ENCODE results near the gene L3MBTL3. TPM values are rescaled to one million over a fixed set of nuclear protein-coding genes. Genes with fewer than 3 reads are reported as not detected.

The L3MBTL3 gene
- 10 to 100 TPM; 15.4 to 25.6 TPM for total RNA-seq

DNA sequence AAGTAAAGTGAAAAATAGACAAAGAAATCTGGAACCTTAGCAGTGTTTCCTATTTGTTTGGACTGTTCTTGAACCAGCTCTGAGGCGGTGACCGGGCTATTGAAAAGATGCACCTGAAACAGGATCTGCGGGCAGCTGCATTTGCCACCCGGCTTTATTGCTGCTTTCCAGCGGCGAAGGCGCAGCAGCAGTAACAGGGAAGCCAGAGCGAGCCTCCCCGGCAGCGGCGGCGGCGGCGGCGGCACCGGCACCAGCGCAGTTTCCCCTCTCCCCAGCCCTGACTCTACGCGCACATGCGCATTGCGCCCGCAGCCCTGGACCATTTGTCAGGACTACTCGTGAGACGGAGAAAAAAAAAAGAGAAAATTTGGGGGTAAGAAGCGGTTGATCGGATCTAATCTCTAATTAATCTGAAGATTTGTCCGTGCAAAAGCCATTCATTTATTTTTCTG is at the start of gene L3MBTL3:
Gene L3MBTL3 (plus strand): TSS at position 290 of the 452 bp plus-strand sequence. CDS start 24,119 bp downstream, outside the sequence.
- CTCF ChIA-PET: interaction anchor here (0.9 to 1.2 kb wide), 2 partner anchors 11 to 420 kb away, joined by 4 to 5 read pairs; no protein-coding TSS in a partner anchor
- Mint-ChIP-seq H3K9me3 (ENCODE audit: low read depth) (no peaks in the 10 kb centered on the region), H3K4me3 (peak within 1 kb of the TSS; percentile 100), H3K27me3 (no peaks in the 10 kb centered on the region), H3K36me3 (peaks cover 13% of the 10 kb centered on the region), H3K27ac (peak within 1 kb of the TSS; percentile 99), H3K4me1 (peaks cover 22% of the 10 kb centered on the region)
- DNase-seq (peak; percentile 92), ATAC-seq (peak; percentile 80)

DNA sequence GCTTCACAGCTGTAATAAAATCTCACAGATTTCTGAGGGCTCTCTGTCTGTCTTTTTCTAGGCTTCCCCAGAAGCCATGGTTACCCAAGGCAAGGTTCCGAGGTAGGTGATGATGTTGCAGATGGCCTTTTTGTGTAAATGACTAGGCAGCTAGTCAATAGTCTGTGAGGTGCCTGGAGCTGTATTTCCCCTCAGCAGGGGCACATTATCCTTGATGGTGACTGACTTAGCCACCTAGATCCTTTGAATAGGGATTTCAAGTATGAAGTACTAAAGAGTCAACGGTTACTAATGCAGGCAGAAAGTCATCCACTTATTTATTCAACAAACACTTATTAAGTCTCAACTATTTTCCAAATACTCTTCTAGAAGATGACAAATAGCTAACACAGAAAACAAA is 49.3 kb upstream of the L3MBTL3 start:
- no peak overlapping the region for H3K27ac Mint-ChIP-seq
- no peak overlapping the region for H3K4me3 Mint-ChIP-seq
- no peak for ATAC-seq
- no peak for DNase-seq
- H3K4me1 Mint-ChIP-seq: no peaks in the 10 kb centered on the region
- H3K36me3 Mint-ChIP-seq: no peaks in the 10 kb centered on the region
- H3K27me3 Mint-ChIP-seq: peaks cover 19% of the 10 kb centered on the region
- no peaks in the 10 kb centered on the region for H3K9me3 Mint-ChIP-seq (ENCODE audit: low read depth)
- CTCF ChIA-PET: no interaction called here

DNA sequence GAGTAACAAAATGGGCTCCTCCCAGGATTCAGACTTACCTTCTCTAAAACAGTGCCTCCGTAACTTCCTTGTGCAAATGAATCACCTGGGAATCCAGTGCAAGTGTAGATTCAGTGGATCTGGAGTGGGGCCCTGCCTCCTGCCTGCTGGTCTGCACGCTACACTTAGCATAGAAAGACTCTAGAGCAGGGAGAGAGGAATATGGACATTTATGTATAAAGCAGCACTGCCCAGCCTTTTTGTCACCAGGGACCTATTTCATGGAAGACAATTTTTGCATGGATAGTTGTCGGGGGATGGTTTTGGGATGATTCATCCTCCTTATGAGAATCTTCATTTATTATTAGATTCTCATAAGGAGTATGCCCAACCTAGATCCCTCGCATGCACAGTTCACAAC is 42.3 kb upstream of the L3MBTL3 start:
- ATAC-seq (no peak), DNase-seq (no peak)
- no peaks in the 10 kb centered on the region for H3K4me1 Mint-ChIP-seq
- no peak overlapping the region for H3K27ac Mint-ChIP-seq
- H3K9me3 Mint-ChIP-seq (ENCODE audit: low read depth): peaks cover 5% of the 10 kb centered on the region
- H3K4me3 Mint-ChIP-seq: no peak overlapping the region
- H3K27me3 Mint-ChIP-seq: peaks cover 6% of the 10 kb centered on the region
- peaks cover 2% of the 10 kb centered on the region for H3K36me3 Mint-ChIP-seq
- CTCF ChIA-PET: no interaction called here

DNA sequence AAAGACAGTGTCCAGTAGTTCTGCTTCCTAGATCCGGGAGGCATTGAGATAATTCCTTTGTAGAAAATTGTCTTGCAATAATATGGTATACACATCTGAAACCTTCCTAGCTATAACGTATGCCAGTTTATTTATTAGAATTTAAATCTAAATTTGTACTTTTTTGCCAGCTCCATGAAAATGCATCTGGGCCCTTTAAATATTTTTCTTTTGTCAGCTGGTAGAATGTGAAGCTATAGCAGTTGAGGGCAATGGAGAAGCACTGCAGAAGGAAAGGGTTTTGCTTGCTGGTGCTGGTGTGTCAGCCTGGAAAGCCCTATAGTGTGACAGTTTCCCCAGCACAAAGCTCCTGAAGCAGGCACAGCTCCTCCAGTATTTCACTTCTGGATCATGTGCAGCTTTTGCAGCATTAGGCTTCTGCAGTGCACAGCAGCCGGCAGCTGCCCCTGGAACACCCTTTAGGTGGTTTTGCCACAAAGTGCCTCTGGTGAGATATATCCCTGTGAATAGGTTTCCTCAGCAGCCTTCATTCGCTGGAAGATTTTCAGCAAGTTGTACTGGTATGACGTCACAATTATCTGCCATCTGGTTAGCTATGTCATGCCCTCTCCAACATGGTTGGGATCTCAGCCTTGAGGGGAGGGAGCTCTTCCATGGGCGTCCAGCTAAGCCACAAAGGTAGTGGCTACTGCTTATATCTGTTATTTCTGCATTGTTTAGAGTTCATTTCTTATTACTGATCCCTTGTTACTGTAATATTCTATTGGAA is 40.0 kb upstream of the L3MBTL3 start:
- no peaks in the 10 kb centered on the region for H3K4me1 Mint-ChIP-seq
- no peak overlapping the region for H3K4me3 Mint-ChIP-seq
- CTCF ChIA-PET: interaction anchor here (1.2 to 1.4 kb wide), 2 partner anchors 43 to 269 kb away, joined by 3 to 4 read pairs; partner anchors contain the start of gene ARHGAP18
- H3K36me3 Mint-ChIP-seq: peaks cover 2% of the 10 kb centered on the region
- peaks cover 5% of the 10 kb centered on the region for H3K9me3 Mint-ChIP-seq (ENCODE audit: low read depth)
- H3K27ac Mint-ChIP-seq: no peak overlapping the region
- no peak for DNase-seq
- ATAC-seq: no peak
- no peaks in the 10 kb centered on the region for H3K27me3 Mint-ChIP-seq

DNA sequence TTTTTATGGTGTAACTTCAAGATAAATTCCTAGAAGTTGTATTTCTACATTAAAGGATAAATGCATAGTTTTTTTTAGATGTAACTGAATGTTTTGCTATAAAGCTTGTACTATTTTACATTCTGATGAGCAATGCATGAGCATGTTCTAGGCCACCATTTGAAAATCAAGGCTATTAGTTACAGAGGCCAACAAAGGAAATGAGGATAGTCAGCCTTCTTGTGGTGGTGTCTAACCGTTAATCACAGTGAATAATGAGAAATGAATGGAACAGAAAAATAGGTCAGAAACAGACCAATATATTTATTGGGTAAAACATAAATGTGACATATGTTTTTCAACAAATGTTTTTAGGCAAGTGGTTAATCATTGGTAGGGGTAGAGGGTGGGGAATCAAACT is 37.6 kb upstream of the L3MBTL3 start:
- ATAC-seq (no peak), DNase-seq (no peak)
- Mint-ChIP-seq H3K27me3 (peaks cover 3% of the 10 kb centered on the region), H3K27ac (no peak overlapping the region), H3K4me3 (no peak overlapping the region), H3K36me3 (peaks cover 2% of the 10 kb centered on the region), H3K9me3 (ENCODE audit: low read depth) (peaks cover 5% of the 10 kb centered on the region), H3K4me1 (no peaks in the 10 kb centered on the region)
- CTCF ChIA-PET: interaction anchor here (1.5 kb wide), 1 partner anchor 40 kb away, joined by 4 read pairs; no protein-coding TSS in a partner anchor

DNA sequence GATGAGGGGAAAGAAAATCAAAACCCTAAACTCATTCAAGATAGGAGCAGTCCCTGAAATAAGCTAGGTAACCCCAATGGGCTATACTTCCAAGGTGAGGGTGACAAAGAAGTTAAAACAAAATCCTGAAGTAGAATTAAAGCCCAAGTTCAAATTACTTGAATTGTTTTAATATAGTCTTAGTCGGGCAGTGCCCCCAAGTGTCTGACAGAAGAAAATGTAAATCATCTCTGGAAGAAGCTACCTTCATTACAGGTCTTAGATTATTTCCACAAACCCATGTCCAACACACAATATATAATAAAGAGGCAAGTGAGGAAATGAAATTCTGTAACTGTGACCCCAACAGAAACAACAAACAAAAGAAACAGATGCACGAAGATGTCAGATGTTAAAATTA is 36.8 kb upstream of the L3MBTL3 start:
- ATAC-seq (no peak), DNase-seq (no peak)
- CTCF ChIA-PET: interaction anchor here (0.8 to 1.5 kb wide), 2 partner anchors 40 to 218 kb away, joined by 3 to 4 read pairs; no protein-coding TSS in a partner anchor
- no peak overlapping the region for H3K27ac Mint-ChIP-seq
- H3K27me3 Mint-ChIP-seq: peaks cover 3% of the 10 kb centered on the region
- no peaks in the 10 kb centered on the region for H3K4me1 Mint-ChIP-seq
- H3K36me3 Mint-ChIP-seq: peaks cover 2% of the 10 kb centered on the region
- no peak overlapping the region for H3K4me3 Mint-ChIP-seq
- peaks cover 5% of the 10 kb centered on the region for H3K9me3 Mint-ChIP-seq (ENCODE audit: low read depth)

DNA sequence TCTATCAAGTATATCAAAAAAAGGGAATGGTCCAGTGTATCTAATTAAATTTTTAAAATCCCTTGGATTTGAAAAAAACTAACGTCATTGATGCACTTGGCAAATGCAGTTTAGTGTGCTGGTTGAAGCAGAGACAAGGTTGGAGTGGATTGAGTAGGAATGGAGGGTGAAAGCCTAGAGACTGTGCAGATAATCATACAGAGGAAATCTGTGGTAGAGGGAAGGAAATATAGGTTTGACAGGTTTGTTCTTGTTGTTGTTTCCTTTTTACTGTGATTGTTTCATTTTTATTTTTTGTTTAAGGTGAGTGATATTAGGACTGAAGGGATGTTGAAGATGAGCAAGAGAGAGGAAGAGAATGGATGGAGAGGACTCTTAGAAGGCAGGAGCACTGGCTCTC is 29.0 kb upstream of the L3MBTL3 start:
- ATAC-seq (peak; percentile 97), DNase-seq (no peak)
- H3K27ac Mint-ChIP-seq: peak overlapping the region; percentile 56
- H3K4me1 Mint-ChIP-seq: peaks cover 16% of the 10 kb centered on the region
- H3K4me3 Mint-ChIP-seq: peak overlapping the region; percentile 19
- H3K36me3 Mint-ChIP-seq: no peaks in the 10 kb centered on the region
- no peaks in the 10 kb centered on the region for H3K9me3 Mint-ChIP-seq (ENCODE audit: low read depth)
- CTCF ChIA-PET: no interaction called here
- H3K27me3 Mint-ChIP-seq: peaks cover 3% of the 10 kb centered on the region

DNA sequence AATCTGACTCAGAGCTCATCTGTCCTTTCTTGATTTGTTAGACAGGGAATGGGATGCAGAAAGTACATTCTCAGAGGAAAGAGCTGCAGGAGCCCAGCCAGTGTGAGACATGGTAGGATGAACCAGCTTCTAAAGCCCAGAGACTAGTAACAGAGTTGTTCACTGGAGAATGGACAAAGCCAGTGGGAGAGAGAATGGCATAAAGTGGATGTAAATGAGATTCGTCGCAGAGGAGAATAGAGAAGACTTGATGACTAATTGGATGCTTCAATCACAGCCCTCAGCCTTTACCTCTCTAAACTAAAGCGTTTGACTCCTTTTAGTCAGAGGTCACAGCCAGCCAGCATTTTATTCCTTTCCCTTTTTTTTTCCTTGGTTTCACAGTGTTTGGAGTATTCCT is 25.5 kb upstream of the L3MBTL3 start:
- CTCF ChIA-PET: no interaction called here
- ATAC-seq: no peak
- no peaks in the 10 kb centered on the region for H3K9me3 Mint-ChIP-seq (ENCODE audit: low read depth)

DNA sequence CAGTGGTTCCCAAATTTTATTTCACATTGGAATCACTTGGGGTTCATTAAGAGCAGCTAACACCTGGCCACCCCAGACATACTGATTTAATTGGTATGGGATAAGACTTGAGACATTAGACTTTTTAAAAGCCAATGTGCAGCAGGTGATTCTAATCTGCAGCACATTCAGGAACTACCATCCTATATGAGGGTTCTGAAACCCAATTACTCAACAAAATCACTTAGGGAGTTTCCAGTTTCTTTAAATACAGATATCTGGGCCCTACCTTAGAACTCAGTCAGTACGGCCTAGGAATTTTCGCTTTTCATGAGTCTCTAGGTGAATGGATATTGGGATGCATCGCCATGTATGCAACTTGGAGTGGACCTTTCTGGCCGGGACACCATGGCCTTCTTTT is 24.0 kb upstream of the L3MBTL3 start:
- Mint-ChIP-seq H3K36me3 (no peaks in the 10 kb centered on the region), H3K27ac (no peak overlapping the region), H3K9me3 (ENCODE audit: low read depth) (no peaks in the 10 kb centered on the region), H3K27me3 (peaks cover 7% of the 10 kb centered on the region), H3K4me1 (peaks cover 10% of the 10 kb centered on the region), H3K4me3 (no peak overlapping the region)
- CTCF ChIA-PET: no interaction called here
- no peak for DNase-seq
- ATAC-seq: no peak

More for the DNA sequence above, 25.5 kb upstream of the L3MBTL3 start:
- Mint-ChIP-seq H3K27me3 (peaks cover 2% of the 10 kb centered on the region), H3K4me1 (peaks cover 16% of the 10 kb centered on the region), H3K27ac (no peak overlapping the region), H3K4me3 (no peak overlapping the region), H3K36me3 (no peaks in the 10 kb centered on the region)
- no peak for DNase-seq

DNA sequence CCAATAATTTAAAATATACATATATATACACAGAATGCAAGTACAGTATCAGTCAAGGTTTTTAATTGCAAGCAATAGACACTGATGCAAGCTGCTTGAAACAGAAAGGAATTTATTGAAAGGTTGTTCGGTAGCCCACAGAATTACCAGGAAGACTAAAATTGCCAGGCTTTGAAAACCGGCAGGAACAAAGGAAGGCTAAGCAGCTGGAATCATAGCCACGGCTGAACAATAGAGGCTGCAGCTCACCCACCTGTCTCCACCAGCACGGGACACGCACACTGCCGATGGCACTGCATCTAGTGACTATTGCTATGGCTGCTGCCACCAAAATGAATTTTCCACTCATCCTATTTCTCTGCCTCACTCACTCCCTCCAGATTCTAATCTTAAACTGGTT is 22.0 kb upstream of the L3MBTL3 start:
- H3K36me3 Mint-ChIP-seq: no peaks in the 10 kb centered on the region
- no peak for ATAC-seq
- no peak for DNase-seq
- no peak overlapping the region for H3K27ac Mint-ChIP-seq
- H3K4me3 Mint-ChIP-seq: no peak overlapping the region
- CTCF ChIA-PET: no interaction called here
- H3K9me3 Mint-ChIP-seq (ENCODE audit: low read depth): no peaks in the 10 kb centered on the region
- peaks cover 7% of the 10 kb centered on the region for H3K27me3 Mint-ChIP-seq
- no peaks in the 10 kb centered on the region for H3K4me1 Mint-ChIP-seq

DNA sequence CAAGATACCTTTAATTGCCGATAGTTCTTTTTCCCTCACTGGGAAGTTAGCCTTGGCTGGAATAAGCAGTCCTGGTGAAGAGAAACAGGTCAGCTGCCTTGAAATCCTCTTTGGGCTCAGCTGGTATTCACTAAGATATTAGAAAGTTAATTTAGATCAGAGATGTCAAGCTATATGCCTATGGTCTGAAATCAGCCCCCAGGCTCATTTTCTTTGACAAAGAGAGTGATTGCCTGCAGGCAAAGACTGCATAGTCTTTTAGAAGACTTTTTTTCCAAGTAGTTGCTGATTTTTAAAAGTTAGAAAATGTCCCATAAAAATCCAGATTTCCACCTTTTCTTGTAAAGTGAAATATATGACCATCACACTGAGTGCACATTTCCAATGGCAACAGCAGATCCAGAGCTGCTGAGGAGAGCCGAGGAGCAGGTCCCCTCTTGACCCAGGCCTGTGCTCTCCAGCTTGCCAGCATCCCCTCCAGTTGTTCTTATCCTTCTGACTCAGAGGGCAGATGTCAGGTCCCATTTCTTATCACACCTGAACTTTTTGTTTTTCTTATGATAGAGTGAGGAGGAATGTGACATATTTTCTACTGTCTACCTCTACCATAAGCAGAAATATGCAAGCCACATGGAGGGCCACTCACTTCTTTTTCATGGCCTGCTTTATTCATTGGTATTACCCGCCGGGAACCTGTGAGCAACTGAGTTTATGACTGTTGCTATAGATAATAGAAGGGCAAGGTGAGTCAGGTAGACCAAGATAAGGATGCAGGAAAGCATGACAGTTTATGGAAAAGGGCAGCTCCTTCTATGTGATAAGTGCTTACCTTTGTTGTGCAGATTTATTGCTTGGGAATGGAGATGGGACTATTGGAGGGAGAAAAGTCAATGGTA is 17.6 kb upstream of the L3MBTL3 start:
- CTCF ChIA-PET: interaction anchor here (0.5 kb wide), 1 partner anchor 18 kb away, joined by 3 read pairs; no protein-coding TSS in a partner anchor
- no peak overlapping the region for H3K27ac Mint-ChIP-seq
- no peaks in the 10 kb centered on the region for H3K9me3 Mint-ChIP-seq (ENCODE audit: low read depth)
- no peak for ATAC-seq
- H3K4me1 Mint-ChIP-seq: no peaks in the 10 kb centered on the region
- H3K4me3 Mint-ChIP-seq: no peak overlapping the region
- H3K27me3 Mint-ChIP-seq: peaks cover 7% of the 10 kb centered on the region
- H3K36me3 Mint-ChIP-seq: no peaks in the 10 kb centered on the region
- DNase-seq: no peak

DNA sequence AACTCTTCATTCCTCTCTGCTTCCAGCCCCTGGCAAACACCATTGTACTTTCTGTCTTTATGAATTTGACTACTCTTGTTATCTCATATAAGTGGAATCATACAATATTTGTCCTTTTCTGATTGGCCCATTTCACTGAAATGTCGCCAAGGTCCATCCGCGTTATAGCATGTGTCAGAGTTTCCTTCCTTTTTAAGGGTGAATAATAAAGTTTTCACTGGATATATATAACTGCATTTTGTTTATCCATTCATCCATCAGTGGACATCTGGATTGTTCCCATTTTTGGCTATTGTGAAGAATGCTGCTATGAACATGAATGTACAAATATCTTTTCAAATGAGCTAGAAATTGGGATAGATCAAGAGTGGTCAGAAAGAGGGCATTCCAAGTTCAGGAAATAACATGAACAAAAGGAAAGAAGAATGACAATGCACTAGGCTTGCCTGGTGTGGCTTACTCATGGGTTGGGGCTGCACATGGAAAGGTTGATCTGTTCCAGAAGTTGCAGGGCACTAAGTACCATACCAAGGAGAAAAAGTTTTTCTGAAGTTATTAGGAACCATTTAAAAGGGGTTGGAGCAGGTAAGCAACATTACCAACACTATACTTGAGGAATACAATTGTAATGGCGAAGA is 10.0 kb upstream of the L3MBTL3 start:
- H3K27ac Mint-ChIP-seq: no peak overlapping the region
- H3K9me3 Mint-ChIP-seq (ENCODE audit: low read depth): no peaks in the 10 kb centered on the region
- no peak overlapping the region for H3K4me3 Mint-ChIP-seq
- no peak for DNase-seq
- ATAC-seq: no peak
- CTCF ChIA-PET: interaction anchor here (0.7 kb wide), 1 partner anchor 9 kb away, joined by 3 read pairs; no protein-coding TSS in a partner anchor
- peaks cover 2% of the 10 kb centered on the region for H3K36me3 Mint-ChIP-seq
- H3K27me3 Mint-ChIP-seq: peaks cover 4% of the 10 kb centered on the region
- H3K4me1 Mint-ChIP-seq: peaks cover 4% of the 10 kb centered on the region

DNA sequence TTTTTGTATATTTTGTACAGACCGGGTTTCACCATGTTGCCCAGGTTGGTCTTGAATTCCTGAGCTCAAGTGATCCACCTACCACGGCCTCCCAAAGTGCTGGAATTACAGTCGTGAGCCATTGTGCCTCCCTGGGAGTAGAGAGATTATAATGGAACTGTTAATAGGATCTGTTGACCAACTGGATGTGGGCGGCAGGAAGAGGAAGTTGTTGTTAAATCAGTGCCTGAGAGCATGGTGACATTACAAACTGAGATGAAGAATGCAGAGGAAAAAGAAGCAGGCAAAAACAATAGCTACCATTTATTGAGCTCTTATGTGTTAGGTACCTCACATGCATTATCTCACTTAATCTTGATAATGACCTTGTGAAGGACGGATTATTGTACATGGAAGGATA is 9.2 kb upstream of the L3MBTL3 start:
- H3K4me3 Mint-ChIP-seq: no peak overlapping the region
- ATAC-seq (no peak), DNase-seq (no peak)
- peaks cover 4% of the 10 kb centered on the region for H3K27me3 Mint-ChIP-seq
- H3K9me3 Mint-ChIP-seq (ENCODE audit: low read depth): no peaks in the 10 kb centered on the region
- peaks cover 2% of the 10 kb centered on the region for H3K36me3 Mint-ChIP-seq
- no peak overlapping the region for H3K27ac Mint-ChIP-seq
- H3K4me1 Mint-ChIP-seq: peaks cover 4% of the 10 kb centered on the region
- CTCF ChIA-PET: interaction anchor here (0.6 kb wide), 1 partner anchor 8 kb away, joined by 3 read pairs; no protein-coding TSS in a partner anchor

Measured in activated CD8-positive, alpha-beta memory T cell treated with anti-CD3 and anti-CD28 coated beads, Interleukin-2, amount 10 ng/mL, durations not matched to agents 7 days and 5 days (primary cell).